Cardiac fibroblast (primary cell): ENCODE measurements around the gene SOBP.

ENCODE experiments used
- DNase-seq, 2 donors: peaks; one replicate each; pipeline versions ENCODE4 v3.0.0 to v3.0.0-alpha.2; 2010; ENCODE audit warnings: low read depth in 2 of 2
- H3K4me3 ChIP-seq, 2 donors: replicated peaks in 1 of 2; 1 replicate in 1 of 2; 2 replicates in 1 of 2; pipeline ENCODE4 v1.5.1; 2011; ENCODE audit warnings: low read depth in 2 of 2, low read length in 2 of 2, mild to moderate bottlenecking in 2 of 2, moderate library complexity in 1 of 2
- CTCF ChIP-seq: IDR thresholded peaks from one replicate; pipeline ENCODE4 v1.5.1; 2011; ENCODE audit warnings: low read depth, mild to moderate bottlenecking, low read length, inconsistent platforms

Gene SOBP

DNA sequence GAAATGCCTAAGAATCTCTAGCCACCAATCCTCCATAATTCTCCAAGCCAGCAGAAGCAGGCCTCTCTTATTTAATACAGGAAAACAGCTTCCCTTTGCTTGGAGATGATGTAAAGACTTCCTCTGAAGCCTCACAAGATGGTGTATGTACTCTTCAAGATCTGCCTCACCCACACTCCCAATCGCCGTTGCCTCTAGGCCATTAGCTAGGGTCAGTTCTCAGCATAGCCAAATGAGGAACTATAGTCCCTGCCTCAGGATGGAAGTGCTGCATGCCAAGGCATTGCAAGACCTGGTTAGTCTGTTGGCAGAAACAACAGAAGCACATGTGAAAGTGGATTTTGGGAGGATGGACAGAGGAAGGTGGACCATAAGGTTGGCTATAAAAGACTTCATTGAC, 195.1 kb downstream of the SOBP start:
- no peak for DNase-seq
- H3K4me3 ChIP-seq, result no peak overlapping the region
- no peak for TF ChIP-seq CTCF

DNA sequence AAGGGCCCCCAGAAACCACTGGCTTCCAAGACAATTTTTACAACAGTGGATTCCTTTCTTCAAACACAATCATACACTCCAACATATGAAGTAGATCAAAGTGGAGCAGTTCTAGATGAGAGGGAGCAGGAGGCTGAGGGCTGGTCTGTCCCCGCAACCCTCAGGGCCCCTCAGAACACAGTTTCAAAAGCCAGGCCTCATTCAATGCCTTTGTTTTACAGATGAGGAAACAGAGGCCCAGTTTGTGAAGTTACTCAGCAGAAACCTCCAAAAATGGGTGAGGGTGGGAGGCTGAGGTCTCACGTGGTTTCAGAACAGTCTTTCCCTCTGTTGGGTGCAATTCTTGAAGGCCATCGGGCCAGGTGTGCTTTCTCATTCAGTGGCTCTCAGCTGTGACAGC, 199.3 kb downstream of the SOBP start:
- no peak overlapping the region for H3K4me3 ChIP-seq
- TF ChIP-seq CTCF, result no peak
- DNase-seq, result no peak

DNA sequence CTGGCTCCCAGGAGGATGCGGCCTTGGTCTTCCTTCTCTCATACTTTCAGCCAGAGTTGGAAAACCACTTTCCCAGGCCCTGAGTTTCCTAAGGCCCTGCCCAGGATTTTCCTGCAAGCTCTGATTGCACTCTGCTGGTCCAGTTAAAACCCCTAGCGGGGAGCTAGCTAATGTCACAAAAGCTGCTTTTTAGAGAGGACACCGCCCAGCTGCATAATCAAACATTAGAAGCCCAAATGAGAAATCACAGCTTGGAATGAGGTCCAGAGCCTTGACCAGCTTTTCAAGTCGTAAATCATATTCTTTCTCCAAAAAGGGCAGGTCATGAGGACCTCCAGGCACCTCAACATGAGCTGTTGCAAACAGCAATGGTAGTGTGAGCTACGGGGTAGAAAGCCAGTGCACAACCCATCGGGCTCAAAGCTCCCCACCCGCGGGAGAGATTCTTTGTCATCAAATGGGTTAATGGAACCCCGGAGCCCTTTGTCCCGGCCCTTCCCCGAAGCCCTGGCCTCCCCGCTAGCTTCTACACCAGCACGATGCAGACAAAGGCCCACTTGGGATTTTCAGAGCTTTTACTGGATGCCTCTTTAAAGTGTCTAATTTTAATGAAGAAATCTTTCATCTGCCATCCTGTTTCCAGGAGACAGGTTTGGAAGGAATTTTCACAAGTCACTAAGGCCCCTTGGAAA, 200.2 kb downstream of the SOBP start:
- TF ChIP-seq CTCF, result peak; percentile 28
- no peak overlapping the region for H3K4me3 ChIP-seq
- peak; percentile 45 to 75 for DNase-seq

DNA sequence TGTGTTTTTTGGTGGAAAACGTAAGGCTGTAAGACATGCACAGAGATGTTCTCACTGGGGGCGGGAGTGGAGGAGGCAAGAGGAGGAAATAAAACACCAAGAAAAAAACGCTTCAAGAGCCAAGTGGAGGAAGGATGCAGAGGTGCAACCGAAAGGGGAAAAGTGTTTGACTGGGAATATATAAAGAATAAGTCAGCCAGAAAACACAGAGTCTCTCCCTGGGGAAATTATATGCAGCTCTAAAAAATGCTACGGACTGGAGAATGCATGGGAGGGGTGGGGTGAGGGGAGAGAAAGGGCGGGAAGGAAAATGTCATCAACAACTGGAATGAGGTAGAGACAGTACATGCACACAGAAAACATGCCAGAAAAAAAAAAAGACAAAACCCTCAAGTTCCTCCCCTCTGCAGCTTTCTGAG, 200.7 kb downstream of the SOBP start:
- TF ChIP-seq CTCF, result no peak
- peak; percentile 86 to 96 for DNase-seq
- no peak overlapping the region for H3K4me3 ChIP-seq

- TF ChIP-seq CTCF, result no peak
- peak; percentile 91 to 99 for DNase-seq
- no peak overlapping the region for H3K4me3 ChIP-seq
Observed at GRCh38 chr6:107691062-107691751, 201.3 kb downstream of the SOBP start.

- no peak overlapping the region for H3K4me3 ChIP-seq
- TF ChIP-seq CTCF, result no peak
- peak; percentile 86 to 97 for DNase-seq
Observed at GRCh38 chr6:107692351-107692750, 202.4 kb downstream of the SOBP start.
